GM23338 (cell line): Measurements from ENCODE around the gene CRNKL1.
"Not testable (repeated sequence)": the region's sequence is repeated elsewhere in the genome, so short reads cannot be mapped to it uniquely, and the experiment has no call there.

ENCODE experiments used
- CREB1 ChIP-seq: fragments of 250-450 bp; sonication (Bioruptor Pico); IDR thresholded peaks from 2 replicates; pipeline ENCODE4 v1.5.0; 2020; ENCODE audit warnings: low read depth, mild to moderate bottlenecking, moderate library complexity
- EZH2 ChIP-seq: fragments of 200-600 bp; sonication (generic); IDR thresholded peaks from one replicate; pipeline ENCODE4 v1.8.0; 2017; ENCODE audit warnings: antibody characterized with exemption, mild to moderate bottlenecking, low read depth; ENCODE audit not compliant: unreplicated experiment
- EZH2phosphoT487 ChIP-seq: fragments of 200-600 bp; sonication (generic); IDR thresholded peaks from one replicate; pipeline ENCODE4 v1.8.1; 2018; ENCODE audit warnings: antibody characterized with exemption; ENCODE audit not compliant: unreplicated experiment
- JUNB ChIP-seq: IDR thresholded peaks from one replicate; pipeline ENCODE4 v1.6.1; 2016; ENCODE audit warnings: antibody characterized with exemption; ENCODE audit not compliant: unreplicated experiment
- NANOG ChIP-seq: IDR thresholded peaks from 2 replicates; pipeline ENCODE4 v1.6.1; 2016; ENCODE audit warnings: antibody characterized with exemption, borderline replicate concordance
- POLR2AphosphoS5 ChIP-seq: IDR thresholded peaks from 2 replicates; pipeline ENCODE4 v1.6.1; 2016; ENCODE audit warnings: antibody characterized with exemption, low read depth
- ZNF114 ChIP-seq: fragments of 250-450 bp; sonication (Bioruptor Pico); IDR thresholded peaks from 2 replicates; pipeline ENCODE4 v1.5.0; 2020; ENCODE audit warnings: mild to moderate bottlenecking, moderate library complexity
- ZNF331 ChIP-seq: fragments of 250-450 bp; sonication (Bioruptor Pico); IDR thresholded peaks from 2 replicates; pipeline ENCODE4 v1.5.0; 2020; ENCODE audit warnings: low read depth, mild to moderate bottlenecking, moderate library complexity
- TF ChIP-seq, protein P1 (sequence below), 2 experiments: fragments of 200-600 bp in 1 of 2; sonication (generic) in 1 of 2; conservative IDR thresholded peaks; 2 replicates each; pipeline versions ENCODE4 v1.5.1 to v1.6.1; 2016 to 2017; ENCODE audit warnings: antibody characterized with exemption in 2 of 2, low read depth in 2 of 2, mild to moderate bottlenecking in 2 of 2, moderate library complexity in 1 of 2
- TF ChIP-seq, protein P2 (sequence below): IDR thresholded peaks from one replicate; pipeline ENCODE4 v1.6.1; 2018; ENCODE audit warnings: antibody characterized with exemption; ENCODE audit not compliant: unreplicated experiment
- TF ChIP-seq, protein P3 (sequence below): fragments of 250-450 bp; sonication (Bioruptor Pico); IDR thresholded peaks from 2 replicates; pipeline ENCODE4 v1.5.0; 2020; ENCODE audit warnings: mild to moderate bottlenecking, moderate library complexity
- TF ChIP-seq, protein P4 (sequence below): IDR thresholded peaks from 2 replicates; pipeline ENCODE4 v1.6.1; 2016; ENCODE audit warnings: antibody characterized with exemption

DNA sequence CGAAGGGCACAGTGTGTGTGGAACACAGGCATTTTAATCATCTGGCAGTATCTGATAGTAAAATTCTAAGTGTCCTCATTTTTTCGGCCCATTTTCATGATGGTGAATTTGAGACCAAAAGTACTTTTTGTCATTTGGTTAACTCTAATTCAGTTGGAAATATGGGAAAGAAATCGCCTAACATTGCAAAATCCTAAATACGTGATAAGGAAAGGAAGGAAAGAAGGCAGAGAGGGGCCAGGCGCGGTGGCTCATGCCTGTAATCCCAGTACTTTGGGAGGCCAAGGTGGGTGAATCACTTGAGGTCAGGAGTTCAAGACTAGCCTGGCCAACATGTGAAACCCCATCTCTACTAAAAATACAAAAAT lies 48.3 kb downstream of the CRNKL1 start:
- TF ChIP-seq, protein P1, sequence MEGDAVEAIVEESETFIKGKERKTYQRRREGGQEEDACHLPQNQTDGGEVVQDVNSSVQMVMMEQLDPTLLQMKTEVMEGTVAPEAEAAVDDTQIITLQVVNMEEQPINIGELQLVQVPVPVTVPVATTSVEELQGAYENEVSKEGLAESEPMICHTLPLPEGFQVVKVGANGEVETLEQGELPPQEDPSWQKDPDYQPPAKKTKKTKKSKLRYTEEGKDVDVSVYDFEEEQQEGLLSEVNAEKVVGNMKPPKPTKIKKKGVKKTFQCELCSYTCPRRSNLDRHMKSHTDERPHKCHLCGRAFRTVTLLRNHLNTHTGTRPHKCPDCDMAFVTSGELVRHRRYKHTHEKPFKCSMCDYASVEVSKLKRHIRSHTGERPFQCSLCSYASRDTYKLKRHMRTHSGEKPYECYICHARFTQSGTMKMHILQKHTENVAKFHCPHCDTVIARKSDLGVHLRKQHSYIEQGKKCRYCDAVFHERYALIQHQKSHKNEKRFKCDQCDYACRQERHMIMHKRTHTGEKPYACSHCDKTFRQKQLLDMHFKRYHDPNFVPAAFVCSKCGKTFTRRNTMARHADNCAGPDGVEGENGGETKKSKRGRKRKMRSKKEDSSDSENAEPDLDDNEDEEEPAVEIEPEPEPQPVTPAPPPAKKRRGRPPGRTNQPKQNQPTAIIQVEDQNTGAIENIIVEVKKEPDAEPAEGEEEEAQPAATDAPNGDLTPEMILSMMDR (conservative IDR thresholded peaks at IDR 0.05; ENCODE audit: low read depth in 2 of 2), result not testable (repeated sequence)
- not testable (repeated sequence) for TF ChIP-seq EZH2; NANOG; POLR2AphosphoS5; CREB1 (CRISPR knock-in tag); EZH2phosphoT487; JUNB; ZNF114 (CRISPR knock-in tag); ZNF331
- TF ChIP-seq, protein P2, sequence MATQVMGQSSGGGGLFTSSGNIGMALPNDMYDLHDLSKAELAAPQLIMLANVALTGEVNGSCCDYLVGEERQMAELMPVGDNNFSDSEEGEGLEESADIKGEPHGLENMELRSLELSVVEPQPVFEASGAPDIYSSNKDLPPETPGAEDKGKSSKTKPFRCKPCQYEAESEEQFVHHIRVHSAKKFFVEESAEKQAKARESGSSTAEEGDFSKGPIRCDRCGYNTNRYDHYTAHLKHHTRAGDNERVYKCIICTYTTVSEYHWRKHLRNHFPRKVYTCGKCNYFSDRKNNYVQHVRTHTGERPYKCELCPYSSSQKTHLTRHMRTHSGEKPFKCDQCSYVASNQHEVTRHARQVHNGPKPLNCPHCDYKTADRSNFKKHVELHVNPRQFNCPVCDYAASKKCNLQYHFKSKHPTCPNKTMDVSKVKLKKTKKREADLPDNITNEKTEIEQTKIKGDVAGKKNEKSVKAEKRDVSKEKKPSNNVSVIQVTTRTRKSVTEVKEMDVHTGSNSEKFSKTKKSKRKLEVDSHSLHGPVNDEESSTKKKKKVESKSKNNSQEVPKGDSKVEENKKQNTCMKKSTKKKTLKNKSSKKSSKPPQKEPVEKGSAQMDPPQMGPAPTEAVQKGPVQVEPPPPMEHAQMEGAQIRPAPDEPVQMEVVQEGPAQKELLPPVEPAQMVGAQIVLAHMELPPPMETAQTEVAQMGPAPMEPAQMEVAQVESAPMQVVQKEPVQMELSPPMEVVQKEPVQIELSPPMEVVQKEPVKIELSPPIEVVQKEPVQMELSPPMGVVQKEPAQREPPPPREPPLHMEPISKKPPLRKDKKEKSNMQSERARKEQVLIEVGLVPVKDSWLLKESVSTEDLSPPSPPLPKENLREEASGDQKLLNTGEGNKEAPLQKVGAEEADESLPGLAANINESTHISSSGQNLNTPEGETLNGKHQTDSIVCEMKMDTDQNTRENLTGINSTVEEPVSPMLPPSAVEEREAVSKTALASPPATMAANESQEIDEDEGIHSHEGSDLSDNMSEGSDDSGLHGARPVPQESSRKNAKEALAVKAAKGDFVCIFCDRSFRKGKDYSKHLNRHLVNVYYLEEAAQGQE, result not testable (repeated sequence)
- TF ChIP-seq, protein P3, sequence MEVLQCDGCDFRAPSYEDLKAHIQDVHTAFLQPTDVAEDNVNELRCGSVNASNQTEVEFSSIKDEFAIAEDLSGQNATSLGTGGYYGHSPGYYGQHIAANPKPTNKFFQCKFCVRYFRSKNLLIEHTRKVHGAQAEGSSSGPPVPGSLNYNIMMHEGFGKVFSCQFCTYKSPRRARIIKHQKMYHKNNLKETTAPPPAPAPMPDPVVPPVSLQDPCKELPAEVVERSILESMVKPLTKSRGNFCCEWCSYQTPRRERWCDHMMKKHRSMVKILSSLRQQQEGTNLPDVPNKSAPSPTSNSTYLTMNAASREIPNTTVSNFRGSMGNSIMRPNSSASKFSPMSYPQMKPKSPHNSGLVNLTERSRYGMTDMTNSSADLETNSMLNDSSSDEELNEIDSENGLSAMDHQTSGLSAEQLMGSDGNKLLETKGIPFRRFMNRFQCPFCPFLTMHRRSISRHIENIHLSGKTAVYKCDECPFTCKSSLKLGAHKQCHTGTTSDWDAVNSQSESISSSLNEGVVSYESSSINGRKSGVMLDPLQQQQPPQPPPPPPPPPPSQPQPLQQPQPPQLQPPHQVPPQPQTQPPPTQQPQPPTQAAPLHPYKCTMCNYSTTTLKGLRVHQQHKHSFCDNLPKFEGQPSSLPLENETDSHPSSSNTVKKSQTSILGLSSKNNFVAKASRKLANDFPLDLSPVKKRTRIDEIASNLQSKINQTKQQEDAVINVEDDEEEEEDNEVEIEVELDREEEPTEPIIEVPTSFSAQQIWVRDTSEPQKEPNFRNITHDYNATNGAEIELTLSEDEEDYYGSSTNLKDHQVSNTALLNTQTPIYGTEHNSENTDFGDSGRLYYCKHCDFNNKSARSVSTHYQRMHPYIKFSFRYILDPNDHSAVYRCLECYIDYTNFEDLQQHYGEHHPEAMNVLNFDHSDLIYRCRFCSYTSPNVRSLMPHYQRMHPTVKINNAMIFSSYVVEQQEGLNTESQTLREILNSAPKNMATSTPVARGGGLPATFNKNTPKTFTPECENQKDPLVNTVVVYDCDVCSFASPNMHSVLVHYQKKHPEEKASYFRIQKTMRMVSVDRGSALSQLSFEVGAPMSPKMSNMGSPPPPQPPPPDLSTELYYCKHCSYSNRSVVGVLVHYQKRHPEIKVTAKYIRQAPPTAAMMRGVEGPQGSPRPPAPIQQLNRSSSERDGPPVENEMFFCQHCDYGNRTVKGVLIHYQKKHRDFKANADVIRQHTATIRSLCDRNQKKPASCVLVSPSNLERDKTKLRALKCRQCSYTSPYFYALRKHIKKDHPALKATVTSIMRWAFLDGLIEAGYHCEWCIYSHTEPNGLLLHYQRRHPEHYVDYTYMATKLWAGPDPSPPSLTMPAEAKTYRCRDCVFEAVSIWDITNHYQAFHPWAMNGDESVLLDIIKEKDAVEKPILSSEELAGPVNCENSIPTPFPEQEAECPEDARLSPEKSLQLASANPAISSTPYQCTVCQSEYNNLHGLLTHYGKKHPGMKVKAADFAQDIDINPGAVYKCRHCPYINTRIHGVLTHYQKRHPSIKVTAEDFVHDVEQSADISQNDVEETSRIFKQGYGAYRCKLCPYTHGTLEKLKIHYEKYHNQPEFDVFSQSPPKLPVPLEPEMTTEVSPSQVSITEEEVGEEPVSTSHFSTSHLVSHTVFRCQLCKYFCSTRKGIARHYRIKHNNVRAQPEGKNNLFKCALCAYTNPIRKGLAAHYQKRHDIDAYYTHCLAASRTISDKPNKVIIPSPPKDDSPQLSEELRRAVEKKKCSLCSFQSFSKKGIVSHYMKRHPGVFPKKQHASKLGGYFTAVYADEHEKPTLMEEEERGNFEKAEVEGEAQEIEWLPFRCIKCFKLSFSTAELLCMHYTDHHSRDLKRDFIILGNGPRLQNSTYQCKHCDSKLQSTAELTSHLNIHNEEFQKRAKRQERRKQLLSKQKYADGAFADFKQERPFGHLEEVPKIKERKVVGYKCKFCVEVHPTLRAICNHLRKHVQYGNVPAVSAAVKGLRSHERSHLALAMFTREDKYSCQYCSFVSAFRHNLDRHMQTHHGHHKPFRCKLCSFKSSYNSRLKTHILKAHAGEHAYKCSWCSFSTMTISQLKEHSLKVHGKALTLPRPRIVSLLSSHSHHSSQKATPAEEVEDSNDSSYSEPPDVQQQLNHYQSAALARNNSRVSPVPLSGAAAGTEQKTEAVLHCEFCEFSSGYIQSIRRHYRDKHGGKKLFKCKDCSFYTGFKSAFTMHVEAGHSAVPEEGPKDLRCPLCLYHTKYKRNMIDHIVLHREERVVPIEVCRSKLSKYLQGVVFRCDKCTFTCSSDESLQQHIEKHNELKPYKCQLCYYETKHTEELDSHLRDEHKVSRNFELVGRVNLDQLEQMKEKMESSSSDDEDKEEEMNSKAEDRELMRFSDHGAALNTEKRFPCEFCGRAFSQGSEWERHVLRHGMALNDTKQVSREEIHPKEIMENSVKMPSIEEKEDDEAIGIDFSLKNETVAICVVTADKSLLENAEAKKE (CRISPR knock-in tag), result not testable (repeated sequence)
- TF ChIP-seq, protein P4, sequence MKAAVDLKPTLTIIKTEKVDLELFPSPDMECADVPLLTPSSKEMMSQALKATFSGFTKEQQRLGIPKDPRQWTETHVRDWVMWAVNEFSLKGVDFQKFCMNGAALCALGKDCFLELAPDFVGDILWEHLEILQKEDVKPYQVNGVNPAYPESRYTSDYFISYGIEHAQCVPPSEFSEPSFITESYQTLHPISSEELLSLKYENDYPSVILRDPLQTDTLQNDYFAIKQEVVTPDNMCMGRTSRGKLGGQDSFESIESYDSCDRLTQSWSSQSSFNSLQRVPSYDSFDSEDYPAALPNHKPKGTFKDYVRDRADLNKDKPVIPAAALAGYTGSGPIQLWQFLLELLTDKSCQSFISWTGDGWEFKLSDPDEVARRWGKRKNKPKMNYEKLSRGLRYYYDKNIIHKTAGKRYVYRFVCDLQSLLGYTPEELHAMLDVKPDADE, result not testable (repeated sequence)
